Endothelial cell of umbilical vein (primary cell): ENCODE measurements around the gene PPM1H. TPM values are rescaled to one million over a fixed set of nuclear protein-coding genes. Genes with fewer than 3 reads are reported as not detected.

Experiments used
- BruUV-seq: library from RNA; stranded (reverse); fragments of 400-500 nt; replicated peaks from 2 replicates; lab custom pipeline; 2021; lab: Mats Ljungman, UMichigan
- CTCF ChIA-PET: fragments of 300-600, 350-600 bp; sonication (Branson Sonifier 250); formaldehyde crosslinking; loops from one replicate; lab custom pipeline; 2021; ENCODE audit warnings: antibody characterized with exemption, inconsistent platforms; lab: Charles Lee
- POLR2A ChIA-PET: fragments of 300-600, 350-600 bp; sonication (Branson Sonifier 250); formaldehyde crosslinking; loops from one replicate; lab custom pipeline; 2021; ENCODE audit warnings: antibody characterized with exemption, inconsistent platforms; lab: Charles Lee
- DNase-seq: peaks from one replicate; pipeline ENCODE4 v3.0.0-alpha.2; 2011; ENCODE audit warnings: low read depth, low spot score
- FAIRE-seq: peaks from 2 replicates; lab custom pipeline; 2011; peaks lifted over from hg19 to GRCh38; lab: Jason Lieb, UNC
- H2AFZ ChIP-seq: 2 replicates; pipeline ENCODE4 v1.6.0; 2012; ENCODE audit warnings: low read depth, low read length, control low read depth, inconsistent platforms
- H3K27ac ChIP-seq: 2 replicates; pipeline ENCODE4 v1.5.1; 2011; ENCODE audit warnings: low read depth, mild to moderate bottlenecking, control low read depth, low read length, moderate library complexity; ENCODE audit not compliant: insufficient read depth
- H3K27me3 ChIP-seq, 2 experiments: 2 replicates each; pipeline versions ENCODE4 v1.6.0 to v1.6.1; 2011; ENCODE audit warnings: low read length in 2 of 2, mixed read lengths in 1 of 2; ENCODE audit not compliant: control insufficient read depth in 2 of 2, insufficient read depth in 2 of 2
- H3K36me3 ChIP-seq, 2 experiments: 2 replicates in 1 of 2; 3 replicates in 1 of 2; pipeline ENCODE4 v1.5.1; 2011; ENCODE audit warnings: low read length in 2 of 2, mild to moderate bottlenecking in 1 of 2, moderate library complexity in 1 of 2; ENCODE audit not compliant: control insufficient read depth in 2 of 2, insufficient read depth in 2 of 2; ENCODE audit errors: extremely low read depth in 1 of 2
- H3K4me1 ChIP-seq: 3 replicates; pipeline ENCODE4 v1.5.1; 2011; ENCODE audit warnings: mild to moderate bottlenecking, low read length; ENCODE audit not compliant: control insufficient read depth, insufficient read depth; ENCODE audit errors: extremely low read depth
- H3K4me2 ChIP-seq: 2 replicates; pipeline ENCODE4 v1.6.1; 2011; ENCODE audit warnings: low read length, control low read depth, mixed read lengths; ENCODE audit not compliant: insufficient read depth
- H3K4me3 ChIP-seq, 3 experiments: fragments of 200-600 bp in 1 of 3; sonication (generic), shearing (Covaris generic) in 1 of 3; replicated peaks in 1 of 3; 2 replicates each; pipeline ENCODE4 v1.5.1; 2011 to 2016; ENCODE audit warnings: control low read depth in 3 of 3, low read length in 3 of 3, mild to moderate bottlenecking in 2 of 3, inconsistent platforms in 1 of 3, low read depth in 1 of 3, moderate library complexity in 1 of 3; ENCODE audit not compliant: insufficient read depth in 1 of 3
- H3K79me2 ChIP-seq: 2 replicates; pipeline ENCODE4 v1.6.0; 2012; ENCODE audit warnings: low read length, inconsistent platforms; ENCODE audit not compliant: control insufficient read depth, insufficient read depth
- H3K9ac ChIP-seq: replicated peaks from 2 replicates; pipeline ENCODE3; 2011; ENCODE audit warnings: low read length, control low read depth; ENCODE audit not compliant: insufficient read depth; ENCODE audit errors: extremely low read depth
- H3K9me1 ChIP-seq: replicated peaks from 3 replicates; pipeline ENCODE4 v1.6.0; 2011; ENCODE audit warnings: mild to moderate bottlenecking, low read length; ENCODE audit not compliant: control insufficient read depth, insufficient read depth; ENCODE audit errors: extremely low read depth
- H3K9me3 ChIP-seq: replicated peaks from 2 replicates; pipeline ENCODE4 v1.5.1; 2012; ENCODE audit warnings: low read length, inconsistent platforms; ENCODE audit not compliant: control insufficient read depth, insufficient read depth
- H4K20me1 ChIP-seq: replicated peaks from 2 replicates; pipeline ENCODE3; 2011; ENCODE audit warnings: mild to moderate bottlenecking, low read length; ENCODE audit not compliant: control insufficient read depth, insufficient read depth; ENCODE audit errors: extremely low read depth
- CTCF ChIP-seq, 2 donors: IDR thresholded peaks; 1 replicate in 1 of 2; 2 replicates in 1 of 2; pipeline ENCODE4 v1.5.1; 2011; ENCODE audit warnings: low read length in 2 of 2, mild to moderate bottlenecking in 2 of 2, moderate library complexity in 2 of 2, control low read depth in 1 of 2, inconsistent platforms in 1 of 2, low read depth in 1 of 2; ENCODE audit not compliant: insufficient read depth in 1 of 2; ENCODE audit errors: extremely low read depth in 1 of 2
- EZH2 ChIP-seq: IDR thresholded peaks from 2 replicates; pipeline ENCODE4 v1.6.1; 2012; ENCODE audit warnings: borderline replicate concordance, low read depth, mild to moderate bottlenecking, moderate library complexity, low read length, inconsistent platforms; ENCODE audit not compliant: severe bottlenecking
- FOS ChIP-seq: IDR thresholded peaks from 2 replicates; pipeline ENCODE4 v1.6.1; 2011; ENCODE audit warnings: mild to moderate bottlenecking, low read length, moderate library complexity, borderline replicate concordance; ENCODE audit not compliant: insufficient read depth
- GATA2 ChIP-seq: IDR thresholded peaks from 2 replicates; pipeline ENCODE4 v1.7.0; 2011; ENCODE audit warnings: low read depth, mild to moderate bottlenecking, moderate library complexity, mixed read lengths, low read length; ENCODE audit not compliant: insufficient read length, insufficient read depth
- JUN ChIP-seq: IDR thresholded peaks from 2 replicates; pipeline ENCODE4 v1.6.1; 2011; ENCODE audit warnings: borderline replicate concordance, low read depth; ENCODE audit not compliant: insufficient read length, insufficient read depth
- MAX ChIP-seq: IDR thresholded peaks from 2 replicates; pipeline ENCODE4 v1.6.1; 2011; ENCODE audit not compliant: insufficient read depth, insufficient read length
- MYC ChIP-seq: IDR thresholded peaks from one replicate; pipeline ENCODE4 v1.6.1; 2011; ENCODE audit warnings: mild to moderate bottlenecking, low read depth, low read length
- POLR2A ChIP-seq: IDR thresholded peaks from 2 replicates; pipeline ENCODE4 v1.6.1; 2012; ENCODE audit warnings: low read depth, mild to moderate bottlenecking, control low read depth, low read length
- POLR2AphosphoS5 ChIP-seq: IDR thresholded peaks from 2 replicates; pipeline ENCODE4 v1.6.1; 2012; ENCODE audit warnings: low read depth, mild to moderate bottlenecking, control low read depth, low read length, moderate library complexity; ENCODE audit not compliant: insufficient read depth
- dilution Hi-C: fragments of 300-500 bp; cut with MboI; formaldehyde crosslinking; loops from one replicate; pipeline ENCODE4 v1.15.0; 2019; ENCODE audit warnings: low sequenced_read_pairs; ENCODE audit not compliant: extremely low pct_ligation_motif_present
- intact Hi-C: fragments of 100-400 bp; cut with micrococcal nuclease; formaldehyde crosslinking; loops from one replicate; pipeline ENCODE4 v1.10.0; 2022
- polyA plus RNA-seq, 4 experiments: library from polyadenylated mRNA; depleted of rRNA in 3 of 4; stranded (reverse) in 3 of 4; unstranded in 1 of 4; fragments of >200 nt; gene quantifications; 2 replicates each; pipeline versions ENCODE4 v1.2.1 to v1.2.3, GENCODE V29; 2011 to 2012; ENCODE audit warnings: missing spikeins in 1 of 4
- total RNA-seq: library from RNA; stranded (reverse); gene quantifications from 2 replicates; pipeline ENCODE4 v1.2.3, GENCODE V29; 2021

Gene PPM1H
- total and polyA plus RNA-seq, 2 donors (not counting 3 experiments of a cell fraction or from before 2014, with no cell fraction given): 1.0 to 7.2 TPM

GRCh38 chr12:62754706-62755105 is 180.2 kb downstream of the PPM1H start:
- BruUV-seq: no TSS peak
- H3K36me3 ChIP-seq: no peaks in the 10 kb centered on the region
- H3K4me1 ChIP-seq: peaks cover 18% of the 10 kb centered on the region
- no peaks in the 10 kb centered on the region for H3K79me2 ChIP-seq
- no peaks in the 10 kb centered on the region for H4K20me1 ChIP-seq
- DNase-seq: no peak
- no peak for TF ChIP-seq EZH2
- TF ChIP-seq CTCF (IDR thresholded peaks at IDR 0.05; ENCODE audit: extremely low read depth in 1 of 2, insufficient read depth in 1 of 2, low read depth in 1 of 2, low read length in 2 of 2): no peak
- TF ChIP-seq JUN: no peak
- TF ChIP-seq MAX: no peak
- no peak for TF ChIP-seq FOS
- no peak for TF ChIP-seq POLR2A
- TF ChIP-seq GATA2: no peak
- TF ChIP-seq POLR2AphosphoS5: no peak
- TF ChIP-seq MYC: no peak
- intact Hi-C loops: no loop called here
- H3K27ac ChIP-seq: no peak overlapping the region
- ChIA-PET POLR2A (no interaction called here), CTCF (interaction anchor here (1.4 to 1.9 kb wide), 2 partner anchors 12 to 30 kb away, joined by 4 to 5 read pairs; no protein-coding TSS in a partner anchor)
- H3K9me3 ChIP-seq: no peaks in the 10 kb centered on the region
- no peaks in the 10 kb centered on the region for H3K9me1 ChIP-seq
- dilution Hi-C loops: no loop called here
- peak; percentile 26 for FAIRE-seq
- no peak overlapping the region for H3K4me2 ChIP-seq
- H3K27me3 ChIP-seq: no peaks in the 10 kb centered on the region
- H2AFZ ChIP-seq: no peak overlapping the region
- H3K9ac ChIP-seq: no peak overlapping the region
- no peak overlapping the region for H3K4me3 ChIP-seq
